GM19438 (cell line): Measurements from ENCODE around the gene GNPTAB.
A peak's percentile ranks its signal among the peaks of the same experiment; 100 is the strongest.

ENCODE experiments used
- ATAC-seq: cut with Tn5 transposase; IDR thresholded peaks from one replicate; pipeline ENCODE4 v1.9.1; 2021; ENCODE audit warnings: low read depth; ENCODE audit not compliant: unreplicated experiment

Gene GNPTAB

GRCh38 chr12:101703487-101703886, 127.3 kb downstream of the GNPTAB start:
- ATAC-seq: no peak

DNA sequence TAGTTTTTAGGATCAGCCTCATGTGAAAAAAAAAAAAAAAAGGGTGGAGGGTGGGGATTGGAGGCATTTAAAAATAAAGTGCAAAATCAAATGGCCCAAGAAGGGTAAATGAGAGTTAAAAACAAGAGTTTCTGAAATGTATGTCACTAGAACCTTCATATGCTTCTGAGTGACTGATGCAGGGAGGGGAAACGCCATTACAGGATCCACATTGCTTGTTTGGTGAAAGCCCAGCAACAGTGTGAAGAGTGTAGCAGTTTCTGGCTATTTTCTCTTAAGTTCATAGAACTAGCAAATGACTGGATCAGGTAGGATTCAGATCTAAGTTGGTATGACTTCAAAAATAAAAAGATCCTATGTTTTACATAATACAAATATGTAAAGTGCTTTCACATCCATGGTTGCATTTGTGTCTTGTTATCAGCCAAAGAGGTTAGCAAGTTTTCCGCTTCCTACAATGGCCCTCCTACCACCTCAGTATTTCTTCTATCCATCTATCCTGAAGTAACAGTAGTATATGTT, 130.4 kb downstream of the GNPTAB start:
- no peak for ATAC-seq

- no peak for ATAC-seq
These were observed 131.9 kb downstream of the GNPTAB start for GRCh38 chr12:101698800-101699347.

DNA sequence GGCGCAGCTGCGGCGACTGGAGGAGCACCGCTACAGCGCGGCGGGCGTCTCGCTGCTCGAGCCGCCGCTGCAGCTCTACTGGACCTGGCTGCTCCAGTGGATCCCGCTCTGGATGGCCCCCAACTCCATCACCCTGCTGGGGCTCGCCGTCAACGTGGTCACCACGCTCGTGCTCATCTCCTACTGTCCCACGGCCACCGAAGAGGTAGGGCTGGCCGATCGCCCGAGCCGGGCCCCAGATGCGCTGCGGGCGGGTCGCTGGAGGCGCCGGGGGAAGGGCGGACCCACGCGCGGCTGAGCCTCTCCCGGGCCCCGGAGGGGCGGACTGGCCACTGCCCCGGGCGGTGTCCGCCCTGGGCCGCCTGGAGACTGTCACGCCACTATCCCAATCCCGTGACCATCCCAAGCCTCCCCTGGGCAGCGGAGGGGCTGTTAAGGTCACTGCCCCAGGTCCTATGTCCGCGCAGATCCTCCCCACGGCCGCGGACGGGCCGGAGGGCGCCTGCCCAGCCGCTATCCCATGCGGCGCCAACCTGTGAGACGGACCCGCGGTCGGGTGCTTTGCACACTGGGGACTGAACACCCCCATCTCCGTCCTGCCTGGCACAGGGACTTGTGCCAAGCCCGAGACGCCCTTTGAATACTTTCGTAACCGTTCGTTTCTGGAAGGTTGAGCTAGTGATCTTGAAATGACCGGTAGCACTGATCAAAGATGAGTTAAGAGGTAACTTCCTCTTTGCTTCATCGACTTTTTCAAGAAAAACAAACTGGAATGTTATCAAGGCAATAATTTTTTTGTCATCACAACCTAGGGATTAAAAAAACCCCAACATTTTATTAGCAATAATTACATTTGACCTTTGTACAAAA, 132.6 kb downstream of the GNPTAB start:
- ATAC-seq: peak; percentile 31

GRCh38 chr12:101697197-101697929, 133.4 kb downstream of the GNPTAB start, which contains the start of gene CHPT1:
Gene CHPT1, plus strand, starts transcription at chr12:101697640. Its CDS starts 222 bp downstream, at chr12:101697862.
- peak; percentile 60 for ATAC-seq

DNA sequence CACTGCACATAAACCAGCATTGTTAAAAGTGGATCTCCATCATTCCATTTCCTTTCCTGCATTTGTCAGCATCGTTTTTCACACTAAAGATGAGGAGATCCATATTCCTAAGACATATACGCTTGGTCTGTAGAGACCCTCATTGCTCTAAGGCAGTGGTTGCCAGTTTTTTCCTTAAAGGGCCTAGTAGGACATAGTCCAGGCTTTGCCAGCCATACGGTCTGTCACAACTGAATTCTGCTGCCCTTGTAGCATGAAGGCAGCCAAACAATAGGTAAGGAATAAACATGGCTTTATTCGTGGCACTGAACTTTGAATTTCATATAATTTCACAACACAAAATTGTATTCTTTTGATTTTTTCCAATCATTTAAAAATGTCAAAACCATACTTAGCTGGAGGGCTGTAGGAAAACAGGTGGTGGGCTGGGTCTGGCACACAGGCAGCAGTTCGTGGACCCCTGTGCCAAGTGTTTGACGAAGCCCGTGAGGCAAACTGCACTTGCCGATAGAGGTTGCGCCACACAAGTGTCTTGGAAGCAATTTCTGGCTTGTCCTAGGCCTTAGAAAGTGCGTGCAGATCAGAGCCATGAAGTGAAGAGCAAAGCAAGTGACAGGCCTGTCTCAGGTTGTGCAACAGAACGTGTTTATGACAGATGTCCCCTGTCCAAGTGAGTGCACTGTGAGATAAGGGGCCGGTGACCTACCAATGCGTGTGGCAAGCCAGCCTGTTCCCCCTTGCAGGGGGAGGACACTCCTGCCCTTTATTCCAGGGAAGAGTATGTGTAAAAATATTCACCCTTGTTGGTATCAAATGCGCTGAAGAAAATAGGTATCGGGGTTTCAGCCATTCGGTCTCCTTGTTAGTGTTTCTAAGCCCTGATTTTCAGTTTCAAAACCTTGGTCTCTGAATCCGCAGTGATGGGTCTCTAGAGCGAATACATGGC, 134.2 kb downstream of the GNPTAB start:
- ATAC-seq: peak; percentile 45

- ATAC-seq: no peak
These were observed 135.1 kb downstream of the GNPTAB start for GRCh38 chr12:101695706-101696105.
